HUES6 (cell line): ENCODE measurements around the gene MOCS1.

Source experiments
- H3K27ac ChIP-seq: 2 replicates; pipeline ENCODE4 v1.7.0; 2013; ENCODE audit warnings: low read depth, mild to moderate bottlenecking, low read length, inconsistent platforms
- H3K27me3 ChIP-seq: 2 replicates; pipeline ENCODE4 v1.6.1; 2013; ENCODE audit warnings: low read length; ENCODE audit not compliant: control insufficient read depth, insufficient read depth
- H3K36me3 ChIP-seq: 2 replicates; pipeline ENCODE4 v1.6.1; 2013; ENCODE audit warnings: low read length; ENCODE audit not compliant: control insufficient read depth, insufficient read depth
- H3K4me1 ChIP-seq: 2 replicates; pipeline ENCODE4 v1.6.1; 2013; ENCODE audit warnings: low read length; ENCODE audit not compliant: control insufficient read depth, insufficient read depth
- H3K4me3 ChIP-seq: 2 replicates; pipeline ENCODE4 v1.5.1; 2013; ENCODE audit warnings: low read depth, low read length
- H3K9ac ChIP-seq: one replicate; pipeline ENCODE4 v1.6.1; 2013; ENCODE audit warnings: mild to moderate bottlenecking, low read length
- H3K9me3 ChIP-seq: 2 replicates; pipeline ENCODE4 v1.6.1; 2013; ENCODE audit warnings: low read depth, low read length; ENCODE audit not compliant: control insufficient read depth, insufficient read depth

MOCS1 gene

DNA sequence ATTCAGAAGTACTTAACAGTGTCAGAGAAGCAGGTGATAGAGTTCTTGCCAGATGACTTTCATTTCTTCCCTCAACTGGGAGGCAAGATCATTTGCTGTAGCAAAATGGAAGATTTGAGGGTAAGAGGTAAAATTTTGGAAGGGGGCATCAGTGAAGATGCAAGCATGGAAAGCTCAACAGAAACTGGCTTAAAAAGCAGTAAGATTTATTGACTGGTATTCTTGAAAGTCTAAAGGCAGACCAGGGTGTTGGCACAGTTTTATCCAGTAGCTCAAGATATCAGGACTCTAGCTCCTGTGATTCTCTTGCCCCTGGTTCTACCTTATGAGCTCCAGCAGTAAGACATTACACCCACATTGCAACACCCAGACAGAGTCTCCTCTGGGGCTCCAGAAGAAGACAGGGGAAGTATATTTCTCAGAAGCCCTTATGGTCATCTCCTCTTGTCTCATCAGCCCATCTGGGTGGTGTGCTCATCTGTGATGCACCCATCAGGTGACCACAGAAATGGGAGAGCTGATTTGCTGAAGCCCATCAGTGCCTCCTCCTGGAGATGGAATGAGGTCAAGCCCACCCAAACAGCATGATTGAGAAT lies 16.0 kb upstream of the MOCS1 start:
- Histone ChIP-seq H3K27ac (no peak overlapping the region), H3K9me3 (no peaks in the 10 kb centered on the region), H3K4me3 (no peak overlapping the region), H3K9ac (no peak overlapping the region), H3K27me3 (peaks cover 6% of the 10 kb centered on the region; the same call in 1 of the 2 replicates), H3K36me3 (no peaks in the 10 kb centered on the region), H3K4me1 (peaks cover 19% of the 10 kb centered on the region)

DNA sequence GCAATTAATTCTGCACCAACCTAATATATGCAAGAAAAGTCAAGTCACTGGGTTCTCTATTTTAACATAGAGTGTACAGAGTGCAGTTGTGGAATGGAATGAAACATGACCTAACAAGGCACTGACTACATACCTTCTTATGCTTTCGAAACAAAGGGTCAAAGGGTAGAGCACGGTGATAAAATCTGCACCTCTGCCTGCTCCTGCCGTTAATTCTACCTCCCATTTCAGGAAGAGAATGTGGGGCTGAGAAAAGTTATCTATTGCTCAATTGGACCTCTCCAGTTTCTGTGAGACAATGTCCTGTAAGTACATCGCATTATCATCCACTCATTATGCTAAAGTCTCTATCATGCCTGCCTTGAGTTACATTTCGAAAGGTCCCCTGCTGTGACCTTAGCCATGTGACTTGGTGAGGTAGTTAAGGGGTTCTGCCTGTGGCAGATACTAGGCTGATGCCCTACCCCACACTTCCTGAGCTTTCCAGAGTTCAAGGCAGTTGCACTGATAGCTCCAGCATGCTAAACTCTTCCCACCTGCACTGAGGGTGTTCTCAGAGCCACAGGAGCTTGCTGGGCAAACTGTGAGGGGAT lies 14.0 kb upstream of the MOCS1 start:
- Histone ChIP-seq H3K27ac (no peak overlapping the region), H3K9me3 (no peaks in the 10 kb centered on the region), H3K9ac (no peak overlapping the region), H3K4me3 (no peak overlapping the region), H3K27me3 (peaks cover 6% of the 10 kb centered on the region; the same call in 1 of the 2 replicates), H3K4me1 (peaks cover 19% of the 10 kb centered on the region), H3K36me3 (no peaks in the 10 kb centered on the region)

DNA sequence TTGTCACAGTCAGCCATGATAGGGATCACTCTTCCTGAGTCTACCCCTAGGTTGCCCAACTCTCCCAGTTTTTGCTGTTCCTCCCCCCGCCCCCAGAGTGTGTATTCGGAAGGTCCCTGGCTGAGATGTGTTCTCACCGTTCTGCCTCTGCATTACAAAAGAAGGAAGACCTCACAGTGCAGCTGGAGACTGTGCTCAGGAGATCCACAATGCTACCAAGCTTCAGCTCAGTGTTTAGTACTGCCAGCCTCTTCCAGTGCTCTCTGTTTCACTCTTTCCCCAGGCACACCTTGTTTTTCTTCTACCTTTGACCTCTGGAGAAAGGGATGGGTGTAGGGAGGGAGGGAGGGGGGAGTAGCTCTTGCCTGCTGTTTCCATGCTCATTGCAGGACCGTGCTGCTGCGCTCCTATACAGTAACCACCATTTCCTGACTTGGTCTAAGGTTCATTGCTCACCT lies 13.4 kb upstream of the MOCS1 start:
- Histone ChIP-seq H3K9me3 (no peaks in the 10 kb centered on the region), H3K9ac (no peak overlapping the region), H3K36me3 (no peaks in the 10 kb centered on the region), H3K4me1 (peaks cover 19% of the 10 kb centered on the region), H3K27me3 (peaks cover 6% of the 10 kb centered on the region; the same call in 1 of the 2 replicates), H3K27ac (no peak overlapping the region), H3K4me3 (no peak overlapping the region)

DNA sequence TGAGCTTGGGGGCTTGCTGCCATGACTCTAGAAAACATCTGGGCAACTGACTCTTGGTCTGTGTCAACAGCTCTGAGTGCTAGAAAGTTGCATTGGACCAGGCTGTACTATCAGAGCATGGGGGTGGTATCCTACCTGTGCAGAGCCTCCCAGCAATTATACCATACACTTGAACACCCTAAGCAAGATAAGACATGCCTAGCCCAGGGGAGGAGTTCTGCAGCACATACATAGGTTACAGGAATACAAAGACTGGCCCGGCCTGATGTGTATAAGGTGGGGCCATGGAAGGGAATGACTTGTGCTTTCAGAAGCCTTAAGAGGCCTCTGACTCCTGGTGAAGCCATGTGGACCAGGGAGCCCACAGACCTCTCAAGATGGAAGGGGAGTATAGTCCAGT lies 11.4 kb upstream of the MOCS1 start:
- Histone ChIP-seq H3K27me3 (no peaks in the 10 kb centered on the region), H3K4me3 (no peak overlapping the region), H3K36me3 (no peaks in the 10 kb centered on the region)

DNA sequence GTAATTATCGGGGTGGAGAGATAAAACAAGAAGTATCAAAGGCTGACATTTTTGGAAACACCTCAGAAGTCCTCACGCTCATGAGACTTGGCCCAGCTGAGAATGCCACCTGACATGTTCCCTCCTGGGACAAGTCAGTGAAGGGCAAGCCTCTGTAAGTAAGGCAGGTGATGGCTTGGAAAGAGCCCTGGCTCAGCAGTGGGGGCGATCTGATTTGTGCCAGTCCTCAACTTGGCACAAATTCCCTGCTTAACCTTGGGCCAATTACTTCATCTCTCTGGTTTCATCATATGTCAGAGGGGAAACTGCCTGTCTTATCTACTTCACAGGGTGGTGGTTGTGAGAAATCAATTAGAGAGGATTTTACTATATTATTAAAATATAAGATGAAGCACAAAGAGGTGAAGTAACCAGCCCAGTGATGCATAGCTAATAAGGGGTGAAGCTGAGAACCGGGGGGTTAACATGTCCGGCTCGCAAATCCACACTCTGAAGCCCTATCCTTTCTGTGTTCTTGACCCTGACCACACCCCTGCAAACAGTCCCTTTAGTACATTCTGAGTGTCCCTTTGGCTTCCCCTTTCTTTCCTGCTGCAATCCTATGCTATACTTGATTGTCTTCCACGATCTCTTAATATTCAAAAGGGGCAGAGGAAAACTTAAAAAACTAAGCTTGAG lies 8.8 kb upstream of the MOCS1 start:
- Histone ChIP-seq H3K27ac (no peak overlapping the region), H3K9me3 (no peaks in the 10 kb centered on the region), H3K9ac (no peak overlapping the region), H3K27me3 (no peaks in the 10 kb centered on the region), H3K36me3 (no peaks in the 10 kb centered on the region), H3K4me1 (peaks cover 23% of the 10 kb centered on the region), H3K4me3 (no peak overlapping the region)

More for the DNA sequence above, 11.4 kb upstream of the MOCS1 start:
- Histone ChIP-seq H3K9me3 (no peaks in the 10 kb centered on the region), H3K9ac (no peak overlapping the region), H3K4me1 (peaks cover 19% of the 10 kb centered on the region), H3K27ac (no peak overlapping the region)

DNA sequence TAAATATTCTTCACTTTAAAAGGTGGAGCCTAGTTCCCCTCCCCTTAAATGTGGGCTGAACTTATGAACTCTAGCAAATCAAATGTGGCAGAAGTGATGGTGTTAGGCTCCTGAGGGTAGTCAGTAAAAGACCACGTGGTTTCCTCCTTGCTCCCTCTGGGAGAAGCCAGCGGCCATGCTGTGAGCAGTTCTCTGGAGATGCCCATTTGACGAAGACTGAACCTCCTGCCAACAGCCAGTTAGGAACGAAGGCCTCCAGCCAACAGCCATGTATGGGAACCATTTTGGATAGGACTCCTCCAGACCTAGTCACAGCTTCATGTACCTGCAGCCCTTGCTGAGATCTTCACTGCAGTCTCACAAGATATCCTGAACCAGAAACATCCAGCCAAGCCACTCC lies 7.6 kb upstream of the MOCS1 start:
- Histone ChIP-seq H3K27me3 (no peaks in the 10 kb centered on the region), H3K36me3 (no peaks in the 10 kb centered on the region), H3K4me1 (peaks cover 11% of the 10 kb centered on the region), H3K27ac (no peak overlapping the region), H3K9me3 (no peaks in the 10 kb centered on the region), H3K4me3 (no peak overlapping the region), H3K9ac (no peak overlapping the region)

DNA sequence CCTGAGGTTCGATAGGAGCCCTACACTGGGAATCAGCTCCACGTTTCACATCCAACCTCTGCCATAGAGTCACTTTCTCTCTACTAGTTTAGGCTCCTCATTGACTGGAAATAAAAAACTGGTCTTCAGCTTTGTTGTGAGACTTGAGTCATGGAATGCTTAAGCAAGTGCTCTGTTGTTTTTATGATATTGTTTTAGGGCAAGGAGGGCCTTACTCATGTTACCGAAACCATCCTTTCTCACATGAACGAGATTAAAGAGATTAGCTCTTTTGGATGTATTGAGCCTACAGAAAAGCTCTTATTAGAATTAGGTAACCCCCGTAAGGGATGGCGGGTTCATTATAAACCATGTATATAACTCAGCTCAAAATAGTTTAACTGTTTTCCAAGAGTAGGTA lies 6.9 kb upstream of the MOCS1 start:
- no peak overlapping the region for H3K9ac ChIP-seq
- no peak overlapping the region for H3K27ac ChIP-seq
- no peak overlapping the region for H3K4me3 ChIP-seq
- no peaks in the 10 kb centered on the region for H3K9me3 ChIP-seq
- no peaks in the 10 kb centered on the region for H3K36me3 ChIP-seq
- H3K4me1 ChIP-seq = peaks cover 11% of the 10 kb centered on the region
- no peaks in the 10 kb centered on the region for H3K27me3 ChIP-seq

DNA sequence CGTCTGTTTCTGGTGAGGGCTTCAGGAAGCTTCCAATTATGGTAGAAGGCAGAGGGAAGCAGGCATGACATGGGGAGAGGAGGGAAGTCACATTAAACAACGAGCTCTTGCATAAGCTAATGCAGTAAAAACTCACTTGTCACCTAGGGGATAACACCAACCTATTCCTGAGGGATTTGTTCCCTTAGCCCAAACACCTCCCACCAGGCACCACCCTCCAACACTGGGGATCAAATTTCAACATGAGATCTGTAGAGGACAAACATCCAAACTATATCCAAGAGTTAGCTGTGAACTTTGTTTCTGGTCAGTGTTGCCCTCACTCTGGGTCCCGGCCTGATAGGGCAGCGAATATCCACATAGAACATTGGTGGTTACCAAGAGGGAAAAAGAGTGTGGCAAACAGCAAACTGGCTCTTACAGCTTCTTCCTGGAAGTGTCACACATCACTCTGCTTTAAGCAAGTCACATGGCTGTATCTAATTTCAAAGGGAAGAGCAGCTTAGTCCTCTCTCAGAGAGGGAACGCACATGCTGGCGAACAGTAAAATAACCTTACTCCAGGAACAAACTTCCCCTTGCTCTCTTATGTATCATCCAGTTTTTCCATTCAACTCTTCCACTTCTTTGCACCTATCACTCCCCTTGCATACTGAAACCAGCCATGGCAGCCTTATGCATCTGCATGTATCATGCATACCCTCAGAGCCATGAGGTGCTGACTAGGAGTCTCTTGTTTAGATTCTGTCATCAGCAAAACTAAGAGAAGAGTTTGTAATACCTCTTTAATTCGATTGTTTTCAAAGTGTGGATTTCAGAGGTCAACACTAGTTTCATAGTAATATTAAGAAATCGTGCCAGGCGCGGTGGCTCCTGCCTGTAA lies 4.8 kb upstream of the MOCS1 start:
- Histone ChIP-seq H3K4me3 (no peak overlapping the region), H3K4me1 (peaks cover 11% of the 10 kb centered on the region), H3K9me3 (no peaks in the 10 kb centered on the region), H3K27me3 (0 out of 2 replicates have a peak, but pooled peaks cover 6% of the 10 kb centered on the region), H3K36me3 (no peaks in the 10 kb centered on the region), H3K9ac (no peak overlapping the region), H3K27ac (no peak overlapping the region)

DNA sequence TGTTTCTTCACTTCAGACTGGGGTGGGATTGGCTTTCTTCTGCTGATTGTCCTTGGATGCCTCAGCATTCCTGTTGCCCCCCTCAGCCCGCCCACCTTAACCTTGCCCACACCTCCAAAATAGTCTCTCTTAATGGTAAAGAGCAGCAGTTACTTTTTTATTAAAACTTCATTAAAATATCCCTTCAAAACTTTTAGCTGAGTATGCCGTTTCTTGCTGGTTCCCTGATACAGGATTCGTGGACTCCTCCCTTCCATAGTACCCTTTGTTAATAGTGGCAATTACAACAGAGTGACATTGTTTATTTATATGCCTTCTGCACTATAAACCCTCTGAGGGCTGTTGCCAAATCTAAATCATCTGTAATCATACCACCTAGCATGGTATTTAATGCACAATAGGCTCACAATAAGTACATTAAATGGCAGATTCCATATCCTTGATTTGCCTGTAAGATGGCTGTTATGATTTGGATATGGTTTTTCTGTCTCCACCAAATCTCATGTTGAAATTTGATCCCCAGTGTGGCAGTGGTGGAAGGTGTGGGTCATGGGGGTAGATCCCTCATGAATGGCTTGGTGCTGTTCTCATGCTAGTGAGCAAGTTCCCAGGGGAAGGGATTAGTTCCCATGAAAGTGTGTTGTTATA lies 3.5 kb upstream of the MOCS1 start:
- Histone ChIP-seq H3K4me3 (no peak overlapping the region), H3K4me1 (peaks cover 22% of the 10 kb centered on the region), H3K27ac (no peak overlapping the region), H3K27me3 (0 out of 2 replicates have a peak, but pooled peaks cover 6% of the 10 kb centered on the region), H3K36me3 (no peaks in the 10 kb centered on the region), H3K9me3 (no peaks in the 10 kb centered on the region), H3K9ac (no peak overlapping the region)

DNA sequence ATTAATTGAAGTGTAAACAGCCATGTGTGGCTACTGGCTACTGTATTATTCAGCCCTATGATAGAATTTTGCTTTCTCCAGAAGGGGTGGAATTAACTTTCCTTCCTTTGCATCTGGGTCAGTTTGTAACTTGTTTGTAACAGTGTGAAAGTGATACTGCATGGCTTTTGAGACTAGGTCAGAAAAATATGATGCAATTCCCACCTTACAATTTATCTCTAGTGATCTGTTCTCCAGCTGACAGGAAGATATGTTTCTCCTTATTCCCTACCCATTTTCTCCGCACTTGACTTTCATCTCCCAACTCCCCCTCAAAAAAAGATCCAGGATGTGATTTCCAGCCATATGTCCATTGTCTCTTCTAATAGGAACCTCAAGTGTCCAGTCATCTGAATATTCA lies 2.6 kb upstream of the MOCS1 start:
- no peak overlapping the region for H3K4me3 ChIP-seq
- no peak overlapping the region for H3K27ac ChIP-seq
- no peaks in the 10 kb centered on the region for H3K36me3 ChIP-seq
- H3K9ac ChIP-seq = no peak overlapping the region
- H3K9me3 ChIP-seq = no peaks in the 10 kb centered on the region
- peaks cover 32% of the 10 kb centered on the region for H3K4me1 ChIP-seq
- 0 out of 2 replicates have a peak, but pooled peaks cover 6% of the 10 kb centered on the region for H3K27me3 ChIP-seq
